ENCODE data around the gene CERT1.

DNA sequence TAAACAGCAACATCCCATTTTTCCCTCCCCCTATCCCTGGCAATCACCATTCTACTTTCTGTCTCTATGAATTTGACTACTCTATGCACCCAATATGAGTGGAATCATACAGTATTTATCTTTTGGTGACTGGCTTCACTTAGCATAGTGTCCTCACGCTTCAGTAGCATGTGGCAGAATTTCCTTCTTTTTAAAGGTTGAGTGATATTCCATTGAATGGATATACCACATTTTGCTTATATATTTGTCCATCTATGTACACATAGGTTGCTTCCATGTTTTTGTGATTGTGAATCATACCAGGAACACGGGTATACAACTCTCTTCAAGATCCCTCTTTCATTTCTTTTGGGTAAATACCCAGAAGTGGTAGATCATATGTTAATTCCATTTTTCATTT lies 69.9 kb downstream of the CERT1 start:
- TF ChIP-seq CTCF (IDR thresholded peaks at IDR 0.05; ENCODE audit: low read length) (no peak), EZH2 (IDR thresholded peaks at IDR 0.05; ENCODE audit: borderline replicate concordance, low read length) (no peak)

Measured in OCI-LY1 (cell line).